ENCODE results near the gene MAMDC2.

Gene MAMDC2

GRCh38 chr9:70172532-70172931 is 128.9 kb downstream of the MAMDC2 start:
- H2AFZ ChIP-seq (ENCODE audit: low read length), result no peak overlapping the region
- no peaks in the 10 kb centered on the region for H3F3A ChIP-seq (ENCODE audit: low read depth)
- no peak overlapping the region for H3K4me3 ChIP-seq (ENCODE audit: low read length, poor library complexity, severe bottlenecking)
- no peak overlapping the region for H3K4me2 ChIP-seq (ENCODE audit: low read depth, low read length, poor library complexity, severe bottlenecking)
- no peaks in the 10 kb centered on the region for H3K79me2 ChIP-seq (ENCODE audit: insufficient read depth, low read length)
- no peaks in the 10 kb centered on the region for H3K27me3 ChIP-seq (ENCODE audit: insufficient read depth, low read length, poor library complexity, severe bottlenecking)
- TF ChIP-seq EZH2phosphoT487 (IDR thresholded peaks at IDR 0.05; ENCODE audit: borderline replicate concordance) (no peak), CTCF (conservative IDR thresholded peaks at IDR 0.05; ENCODE audit: low read length) (no peak)
- H3K36me3 ChIP-seq (ENCODE audit: insufficient read depth, low read length), result no peaks in the 10 kb centered on the region
- H4K20me1 ChIP-seq (ENCODE audit: insufficient read depth, low read length, poor library complexity, severe bottlenecking), result no peaks in the 10 kb centered on the region
- no peaks in the 10 kb centered on the region for H3K9me2 ChIP-seq (replicated peaks; ENCODE audit: low read depth, low read length)
- no peak overlapping the region for H3K9ac ChIP-seq (ENCODE audit: low read depth, low read length, poor library complexity, severe bottlenecking)
- no peaks in the 10 kb centered on the region for H3K9me3 ChIP-seq (ENCODE audit: insufficient read depth, low read depth, low read length)
- H3K4me1 ChIP-seq (ENCODE audit: insufficient read depth, low read length, poor library complexity, severe bottlenecking), result no peaks in the 10 kb centered on the region

- H2AFZ ChIP-seq (ENCODE audit: low read length), result no peak overlapping the region
- no peaks in the 10 kb centered on the region for H3K9me3 ChIP-seq (ENCODE audit: insufficient read depth, low read depth, low read length)
- H3K4me3 ChIP-seq (ENCODE audit: low read length, poor library complexity, severe bottlenecking), result no peak overlapping the region
- no peak overlapping the region for H3K9ac ChIP-seq (ENCODE audit: low read depth, low read length, poor library complexity, severe bottlenecking)
- no peaks in the 10 kb centered on the region for H3K36me3 ChIP-seq (ENCODE audit: insufficient read depth, low read length)
- no peaks in the 10 kb centered on the region for H4K20me1 ChIP-seq (ENCODE audit: insufficient read depth, low read length, poor library complexity, severe bottlenecking)
- H3K79me2 ChIP-seq (ENCODE audit: insufficient read depth, low read length), result no peaks in the 10 kb centered on the region
- H3F3A ChIP-seq (ENCODE audit: low read depth), result no peaks in the 10 kb centered on the region
- H3K27me3 ChIP-seq (ENCODE audit: insufficient read depth, low read length, poor library complexity, severe bottlenecking), result no peaks in the 10 kb centered on the region
- no peaks in the 10 kb centered on the region for H3K9me2 ChIP-seq (replicated peaks; ENCODE audit: low read depth, low read length)
- no peak overlapping the region for H3K4me2 ChIP-seq (ENCODE audit: low read depth, low read length, poor library complexity, severe bottlenecking)
- H3K4me1 ChIP-seq (ENCODE audit: insufficient read depth, low read length, poor library complexity, severe bottlenecking), result no peaks in the 10 kb centered on the region
- TF ChIP-seq EZH2phosphoT487 (IDR thresholded peaks at IDR 0.05; ENCODE audit: borderline replicate concordance) (no peak), CTCF (conservative IDR thresholded peaks at IDR 0.05; ENCODE audit: low read length) (no peak)
These were observed 133.5 kb downstream of the MAMDC2 start for GRCh38 chr9:70177121-70177520.

GRCh38 chr9:70192707-70193106 is 149.1 kb downstream of the MAMDC2 start:
- H4K20me1 ChIP-seq (ENCODE audit: insufficient read depth, low read length, poor library complexity, severe bottlenecking), result no peaks in the 10 kb centered on the region
- no peaks in the 10 kb centered on the region for H3K9me3 ChIP-seq (ENCODE audit: insufficient read depth, low read depth, low read length)
- no peak overlapping the region for H2AFZ ChIP-seq (ENCODE audit: low read length)
- H3K9ac ChIP-seq (ENCODE audit: low read depth, low read length, poor library complexity, severe bottlenecking), result no peak overlapping the region
- H3K4me1 ChIP-seq (ENCODE audit: insufficient read depth, low read length, poor library complexity, severe bottlenecking), result no peaks in the 10 kb centered on the region
- TF ChIP-seq EZH2phosphoT487 (IDR thresholded peaks at IDR 0.05; ENCODE audit: borderline replicate concordance) (no peak), CTCF (conservative IDR thresholded peaks at IDR 0.05; ENCODE audit: low read length) (no peak)
- no peaks in the 10 kb centered on the region for H3K36me3 ChIP-seq (ENCODE audit: insufficient read depth, low read length)
- H3K27me3 ChIP-seq (ENCODE audit: insufficient read depth, low read length, poor library complexity, severe bottlenecking), result no peaks in the 10 kb centered on the region
- H3F3A ChIP-seq (ENCODE audit: low read depth), result no peaks in the 10 kb centered on the region
- H3K79me2 ChIP-seq (ENCODE audit: insufficient read depth, low read length), result no peaks in the 10 kb centered on the region
- H3K4me2 ChIP-seq (ENCODE audit: low read depth, low read length, poor library complexity, severe bottlenecking), result no peak overlapping the region
- H3K4me3 ChIP-seq (ENCODE audit: low read length, poor library complexity, severe bottlenecking), result no peak overlapping the region
- no peaks in the 10 kb centered on the region for H3K9me2 ChIP-seq (replicated peaks; ENCODE audit: low read depth, low read length)
